Nephron (organoid): ENCODE data around the gene SELENOV.

Experiments
- H3K27ac Mint-ChIP-seq, 3 experiments: 2 replicates each; pipeline ENCODE4 v1.8.0; 2020; ENCODE audit warnings: mixed read lengths in 3 of 3, mild to moderate bottlenecking in 2 of 3, moderate library complexity in 1 of 3
- H3K27me3 Mint-ChIP-seq: 2 replicates; pipeline ENCODE4 v1.8.0; 2021; ENCODE audit warnings: low read depth, mild to moderate bottlenecking, moderate library complexity, mixed read lengths
- H3K36me3 Mint-ChIP-seq: 2 replicates; pipeline ENCODE4 v1.8.0; 2020; ENCODE audit warnings: low read depth, mixed read lengths
- H3K4me1 Mint-ChIP-seq: 2 replicates; pipeline ENCODE4 v1.8.0; 2020; ENCODE audit warnings: mixed read lengths
- H3K4me3 Mint-ChIP-seq, 3 experiments: 2 replicates each; pipeline ENCODE4 v1.8.0; 2020; ENCODE audit warnings: mild to moderate bottlenecking in 3 of 3, mixed read lengths in 3 of 3, moderate library complexity in 2 of 3
- H3K9me3 Mint-ChIP-seq: 2 replicates; pipeline ENCODE4 v1.8.0; 2020; ENCODE audit warnings: mixed read lengths
- TF ChIP-seq, protein P1 (sequence below), 3 experiments: fragments of 200-600 bp; sonication (generic); IDR thresholded peaks; one replicate each; pipeline ENCODE4 v1.5.0; 2021; ENCODE audit warnings: antibody characterized with exemption in 3 of 3; ENCODE audit not compliant: unreplicated experiment in 3 of 3

SELENOV gene

GRCh38 chr19:39501340-39501739, 13.6 kb upstream of the SELENOV start:
- Mint-ChIP-seq H3K27me3 (peaks cover 87% of the 10 kb centered on the region), H3K4me1 (peaks cover 14% of the 10 kb centered on the region), H3K27ac (no peak overlapping the region), H3K4me3 (no peak overlapping the region), H3K9me3 (no peaks in the 10 kb centered on the region), H3K36me3 (no peaks in the 10 kb centered on the region)
- TF ChIP-seq, protein P1, sequence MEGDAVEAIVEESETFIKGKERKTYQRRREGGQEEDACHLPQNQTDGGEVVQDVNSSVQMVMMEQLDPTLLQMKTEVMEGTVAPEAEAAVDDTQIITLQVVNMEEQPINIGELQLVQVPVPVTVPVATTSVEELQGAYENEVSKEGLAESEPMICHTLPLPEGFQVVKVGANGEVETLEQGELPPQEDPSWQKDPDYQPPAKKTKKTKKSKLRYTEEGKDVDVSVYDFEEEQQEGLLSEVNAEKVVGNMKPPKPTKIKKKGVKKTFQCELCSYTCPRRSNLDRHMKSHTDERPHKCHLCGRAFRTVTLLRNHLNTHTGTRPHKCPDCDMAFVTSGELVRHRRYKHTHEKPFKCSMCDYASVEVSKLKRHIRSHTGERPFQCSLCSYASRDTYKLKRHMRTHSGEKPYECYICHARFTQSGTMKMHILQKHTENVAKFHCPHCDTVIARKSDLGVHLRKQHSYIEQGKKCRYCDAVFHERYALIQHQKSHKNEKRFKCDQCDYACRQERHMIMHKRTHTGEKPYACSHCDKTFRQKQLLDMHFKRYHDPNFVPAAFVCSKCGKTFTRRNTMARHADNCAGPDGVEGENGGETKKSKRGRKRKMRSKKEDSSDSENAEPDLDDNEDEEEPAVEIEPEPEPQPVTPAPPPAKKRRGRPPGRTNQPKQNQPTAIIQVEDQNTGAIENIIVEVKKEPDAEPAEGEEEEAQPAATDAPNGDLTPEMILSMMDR (IDR thresholded peaks at IDR 0.05; ENCODE audit: unreplicated experiment in 3 of 3): no peak

- Mint-ChIP-seq H3K27ac (no peak overlapping the region), H3K27me3 (peaks cover 85% of the 10 kb centered on the region), H3K4me1 (peaks cover 17% of the 10 kb centered on the region), H3K4me3 (peak overlapping the region in 1 of 3 experiments; percentile 20), H3K36me3 (no peaks in the 10 kb centered on the region), H3K9me3 (no peaks in the 10 kb centered on the region)
- TF ChIP-seq, protein P1 (IDR thresholded peaks at IDR 0.05; ENCODE audit: unreplicated experiment in 3 of 3): peak; percentile 80 to 87 (median 86)
Measured at GRCh38 chr19:39502640-39503417, 12.1 kb upstream of the SELENOV start.

DNA sequence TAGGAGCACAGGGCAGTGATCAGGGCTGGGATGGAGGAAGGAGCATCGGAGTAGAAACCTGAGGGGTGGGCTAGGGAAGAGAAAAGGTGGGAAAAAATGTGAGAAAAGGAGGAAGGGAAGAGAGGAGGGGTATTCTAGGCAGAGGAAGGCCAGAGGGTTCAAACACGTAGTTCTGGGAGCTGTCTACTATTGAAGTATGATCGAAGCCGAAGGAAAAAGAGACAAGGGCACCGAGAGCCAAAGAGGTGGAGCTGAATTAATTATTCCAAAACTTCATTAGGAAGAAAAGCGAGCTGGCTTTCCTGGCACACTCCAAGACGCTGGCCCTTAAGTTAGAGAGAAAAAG, 8.4 kb upstream of the SELENOV start:
- peak overlapping the region; percentile 57 to 74 (median 64) for H3K4me3 Mint-ChIP-seq
- H3K27ac Mint-ChIP-seq: no peak overlapping the region
- peaks cover 6% of the 10 kb centered on the region for H3K4me1 Mint-ChIP-seq
- no peaks in the 10 kb centered on the region for H3K9me3 Mint-ChIP-seq
- peaks cover 65% of the 10 kb centered on the region for H3K27me3 Mint-ChIP-seq
- H3K36me3 Mint-ChIP-seq: no peaks in the 10 kb centered on the region
- TF ChIP-seq, protein P1 (IDR thresholded peaks at IDR 0.05; ENCODE audit: unreplicated experiment in 3 of 3): no peak

GRCh38 chr19:39506944-39507714, 7.8 kb upstream of the SELENOV start:
- Mint-ChIP-seq H3K4me3 (peak overlapping the region; percentile 74 to 83 (median 82)), H3K27ac (no peak overlapping the region), H3K36me3 (no peaks in the 10 kb centered on the region), H3K9me3 (no peaks in the 10 kb centered on the region), H3K27me3 (peaks cover 63% of the 10 kb centered on the region), H3K4me1 (peaks cover 6% of the 10 kb centered on the region)
- TF ChIP-seq, protein P1 (IDR thresholded peaks at IDR 0.05; ENCODE audit: unreplicated experiment in 3 of 3): no peak

DNA sequence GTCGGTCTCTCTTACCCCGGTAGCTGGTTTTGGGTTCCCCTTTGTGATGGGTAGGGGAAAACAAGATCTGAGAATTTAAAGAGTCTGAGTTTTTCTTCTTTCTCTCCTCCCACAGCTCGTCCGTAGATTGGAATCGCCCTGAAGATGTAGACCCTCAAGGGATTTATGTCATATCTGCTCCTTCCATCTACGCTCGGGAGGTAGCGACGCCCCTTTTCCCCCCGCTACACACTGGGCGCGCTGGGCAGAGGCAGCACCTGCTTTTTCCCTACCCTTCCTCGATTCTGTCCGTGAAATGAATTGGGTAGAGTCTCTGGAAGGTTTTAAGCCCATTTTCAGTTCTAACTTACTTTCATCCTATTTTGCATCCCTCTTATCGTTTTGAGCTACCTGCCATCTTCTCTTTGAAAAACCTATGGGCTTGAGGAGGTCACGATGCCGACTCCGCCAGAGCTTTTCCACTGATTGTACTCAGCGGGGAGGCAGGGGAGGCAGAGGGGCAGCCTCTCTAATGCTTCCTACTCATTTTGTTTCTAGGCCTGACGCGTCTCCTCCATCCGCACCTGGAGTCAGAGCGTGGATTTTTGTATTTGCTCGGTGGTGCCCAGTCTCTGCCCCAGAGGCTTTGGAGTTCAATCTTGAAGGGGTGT, 7.1 kb upstream of the SELENOV start:
- H3K27me3 Mint-ChIP-seq: peaks cover 70% of the 10 kb centered on the region

More for the DNA sequence above, 7.1 kb upstream of the SELENOV start:
- Mint-ChIP-seq H3K4me3 (peak overlapping the region; percentile 73 to 83 (median 82)), H3K36me3 (no peaks in the 10 kb centered on the region), H3K4me1 (peaks cover 6% of the 10 kb centered on the region), H3K27ac (peak overlapping the region in 1 of 3 experiments; percentile 24), H3K9me3 (no peaks in the 10 kb centered on the region)
- TF ChIP-seq, protein P1 (IDR thresholded peaks at IDR 0.05; ENCODE audit: unreplicated experiment in 3 of 3): no peak
